ENCODE measurements around the gene SPATA32.

Gene SPATA32

GRCh38 chr17:45283711-45284110 lies 21.8 kb upstream of the SPATA32 start (continued):
- TF ChIP-seq ZNF707 (tag by site-specific recombination; IDR thresholded peaks at IDR 0.05): no peak
- TF ChIP-seq ZNF292 (tag by site-specific recombination; IDR thresholded peaks at IDR 0.05; ENCODE audit: borderline replicate concordance, low read depth): no peak
- TF ChIP-seq ZNF202 (tag by site-specific recombination; IDR thresholded peaks at IDR 0.05; ENCODE audit: borderline replicate concordance): no peak
- no peak for TF ChIP-seq ZNF677 (tag by site-specific recombination; IDR thresholded peaks at IDR 0.05)
- TF ChIP-seq GLI4 (tag by site-specific recombination; IDR thresholded peaks at IDR 0.05): no peak
- TF ChIP-seq, protein P1, sequence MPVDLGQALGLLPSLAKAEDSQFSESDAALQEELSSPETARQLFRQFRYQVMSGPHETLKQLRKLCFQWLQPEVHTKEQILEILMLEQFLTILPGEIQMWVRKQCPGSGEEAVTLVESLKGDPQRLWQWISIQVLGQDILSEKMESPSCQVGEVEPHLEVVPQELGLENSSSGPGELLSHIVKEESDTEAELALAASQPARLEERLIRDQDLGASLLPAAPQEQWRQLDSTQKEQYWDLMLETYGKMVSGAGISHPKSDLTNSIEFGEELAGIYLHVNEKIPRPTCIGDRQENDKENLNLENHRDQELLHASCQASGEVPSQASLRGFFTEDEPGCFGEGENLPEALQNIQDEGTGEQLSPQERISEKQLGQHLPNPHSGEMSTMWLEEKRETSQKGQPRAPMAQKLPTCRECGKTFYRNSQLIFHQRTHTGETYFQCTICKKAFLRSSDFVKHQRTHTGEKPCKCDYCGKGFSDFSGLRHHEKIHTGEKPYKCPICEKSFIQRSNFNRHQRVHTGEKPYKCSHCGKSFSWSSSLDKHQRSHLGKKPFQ (tag by site-specific recombination; IDR thresholded peaks at IDR 0.05): no peak
- TF ChIP-seq ZNF175 (tag by site-specific recombination; IDR thresholded peaks at IDR 0.05): no peak
- TF ChIP-seq ZNF354C (tag by site-specific recombination; IDR thresholded peaks at IDR 0.05; ENCODE audit: borderline replicate concordance, low read depth): no peak
- TF ChIP-seq ZNF146 (tag by site-specific recombination; IDR thresholded peaks at IDR 0.05): no peak

DNA sequence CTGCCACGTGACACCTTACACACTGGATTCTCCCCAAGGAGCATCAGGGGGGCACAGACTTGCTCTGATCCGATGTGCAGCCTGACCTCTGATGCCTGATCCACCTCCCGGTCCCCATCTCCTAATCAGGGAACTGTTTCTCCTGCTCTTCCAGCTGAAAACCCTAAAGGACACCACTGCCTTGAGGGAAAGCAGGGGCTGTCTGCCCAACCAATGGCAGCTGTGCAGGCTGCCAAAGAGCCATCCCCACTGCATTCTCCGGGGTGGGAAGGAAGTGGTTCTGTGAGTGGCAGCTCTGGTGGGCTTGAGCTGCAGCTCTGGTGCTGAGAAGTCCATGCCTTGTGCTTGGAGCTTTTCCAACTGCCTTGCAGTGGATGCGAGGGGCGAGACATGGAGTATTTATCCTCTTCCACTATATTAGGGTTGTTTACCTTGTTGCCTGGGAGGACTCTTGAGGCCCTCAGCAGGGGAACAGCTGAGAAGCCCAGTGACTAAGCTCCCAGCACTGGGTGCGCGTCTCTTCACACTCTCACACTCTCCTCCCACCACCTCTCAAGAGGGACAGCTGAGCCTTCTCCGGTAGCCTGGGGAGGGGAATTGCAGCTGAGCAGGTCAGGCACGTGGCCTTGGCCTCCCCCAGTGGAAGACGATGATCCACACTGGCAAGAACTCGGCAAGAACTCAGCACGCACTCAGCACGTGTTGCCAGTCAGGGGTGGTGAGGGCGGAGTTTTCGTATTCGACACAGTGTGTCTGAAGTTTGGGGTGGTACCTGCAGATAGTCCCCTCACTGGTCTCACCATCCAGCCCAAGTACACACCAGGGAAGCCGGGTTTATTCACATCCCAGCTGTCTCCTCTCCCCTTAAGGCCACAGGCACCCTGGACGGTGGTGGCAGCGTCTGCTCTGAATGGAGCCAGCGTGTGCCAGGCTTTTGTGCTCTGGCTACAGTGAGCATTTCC lies 21.1 kb upstream of the SPATA32 start:
- no peaks in the 10 kb centered on the region for H3K9me3 ChIP-seq (ENCODE audit: control insufficient read depth, insufficient read depth, low read depth, low read length)
- POLR2A ChIA-PET: interaction anchor here (0.6 to 1.7 kb wide), 5 partner anchors 11 to 135 kb away, joined by 3 read pairs; partner anchors contain the start of gene HEXIM1
- no peak overlapping the region for H3K4me3 ChIP-seq (ENCODE audit: low read depth, low read length)
- H3K36me3 ChIP-seq (ENCODE audit: control insufficient read depth in 2 of 2, insufficient read depth in 1 of 2, low read length in 2 of 2): peaks cover 12 to 55% of the 10 kb centered on the region in 2 experiments; a peak in 2 of 3 replicates
- CTCF ChIA-PET: interaction anchor here (0.5 to 2.3 kb wide), 15 partner anchors 9 to 142 kb away, joined by 3 to 12 read pairs (median 4); no protein-coding TSS in a partner anchor
- no peak overlapping the region for H3K27ac ChIP-seq (ENCODE audit: extremely low read depth, low read depth, low read length)
- H3K4me1 ChIP-seq (ENCODE audit: control insufficient read depth, insufficient read depth, low read length): no peaks in the 10 kb centered on the region
- no peak for TF ChIP-seq MZF1 (tag by site-specific recombination; IDR thresholded peaks at IDR 0.05; ENCODE audit: borderline replicate concordance)
- TF ChIP-seq HOXA7 (CRISPR knock-in tag; IDR thresholded peaks at IDR 0.05; ENCODE audit: borderline replicate concordance): no peak
- no peak for TF ChIP-seq ZNF248 (tag by site-specific recombination; IDR thresholded peaks at IDR 0.05)
- no peak for TF ChIP-seq ZNF610 (tag by site-specific recombination; IDR thresholded peaks at IDR 0.05; ENCODE audit: borderline replicate concordance)
- peak; percentile 68 for TF ChIP-seq ZNF398 (tag by site-specific recombination; IDR thresholded peaks at IDR 0.05)
- no peak for TF ChIP-seq ZNF776 (tag by site-specific recombination; IDR thresholded peaks at IDR 0.05; ENCODE audit: borderline replicate concordance)
- no peak for TF ChIP-seq WT1 (tag by site-specific recombination; IDR thresholded peaks at IDR 0.05)
- TF ChIP-seq, protein P2, sequence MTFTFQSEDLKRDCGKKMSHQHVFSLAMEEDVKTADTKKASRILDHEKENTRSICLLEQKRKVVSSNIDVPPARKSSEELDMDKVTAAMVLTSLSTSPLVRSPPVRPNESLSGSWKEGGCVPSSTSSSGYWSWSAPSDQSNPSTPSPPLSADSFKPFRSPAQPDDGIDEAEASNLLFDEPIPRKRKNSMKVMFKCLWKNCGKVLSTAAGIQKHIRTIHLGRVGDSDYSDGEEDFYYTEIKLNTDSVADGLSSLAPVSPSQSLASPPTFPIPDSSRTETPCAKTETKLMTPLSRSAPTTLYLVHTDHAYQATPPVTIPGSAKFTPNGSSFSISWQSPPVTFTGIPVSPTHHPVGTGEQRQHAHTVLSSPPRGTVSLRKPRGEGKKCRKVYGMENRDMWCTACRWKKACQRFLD (tag by site-specific recombination; IDR thresholded peaks at IDR 0.05): no peak
- TF ChIP-seq ZNF473 (tag by site-specific recombination; IDR thresholded peaks at IDR 0.05): no peak
- TF ChIP-seq ZNF416 (tag by site-specific recombination; IDR thresholded peaks at IDR 0.05): no peak
- no peak for TF ChIP-seq SP2 (tag by site-specific recombination; IDR thresholded peaks at IDR 0.05)
- 0 out of 2 replicates have a peak, but pooled peaks have one; percentile 15 for TF ChIP-seq ZNF341 (tag by site-specific recombination; IDR thresholded peaks at IDR 0.05; ENCODE audit: low read depth)
- no peak for TF ChIP-seq ZNF169 (tag by site-specific recombination; IDR thresholded peaks at IDR 0.05)
- peak; percentile 42 for TF ChIP-seq ZFHX2 (tag by site-specific recombination; conservative IDR thresholded peaks at IDR 0.05)
- no peak for TF ChIP-seq ELK4 (IDR thresholded peaks at IDR 0.05; ENCODE audit: borderline replicate concordance, low read depth, low read length)
- TF ChIP-seq ZFP69B (tag by site-specific recombination; IDR thresholded peaks at IDR 0.05): no peak
- TF ChIP-seq ZBTB21 (tag by site-specific recombination; IDR thresholded peaks at IDR 0.05): no peak
- TF ChIP-seq ZSCAN30 (tag by site-specific recombination; IDR thresholded peaks at IDR 0.05): no peak
- TF ChIP-seq ZSCAN18 (tag by site-specific recombination; IDR thresholded peaks at IDR 0.05): no peak
- peak; percentile 32; the same call in 1 of the 2 replicates for TF ChIP-seq SP7 (tag by site-specific recombination; IDR thresholded peaks at IDR 0.05)

Measured in HEK293 (cell line).